GM23338 (cell line): ENCODE results near the gene FAM20C.

Experiments used
- CREB1 ChIP-seq: fragments of 250-450 bp; sonication (Bioruptor Pico); IDR thresholded peaks from 2 replicates; pipeline ENCODE4 v1.5.0; 2020; ENCODE audit warnings: low read depth, mild to moderate bottlenecking, moderate library complexity
- EZH2 ChIP-seq: fragments of 200-600 bp; sonication (generic); IDR thresholded peaks from one replicate; pipeline ENCODE4 v1.8.0; 2017; ENCODE audit warnings: antibody characterized with exemption, mild to moderate bottlenecking, low read depth; ENCODE audit not compliant: unreplicated experiment
- EZH2phosphoT487 ChIP-seq: fragments of 200-600 bp; sonication (generic); IDR thresholded peaks from one replicate; pipeline ENCODE4 v1.8.1; 2018; ENCODE audit warnings: antibody characterized with exemption; ENCODE audit not compliant: unreplicated experiment
- JUNB ChIP-seq: IDR thresholded peaks from one replicate; pipeline ENCODE4 v1.6.1; 2016; ENCODE audit warnings: antibody characterized with exemption; ENCODE audit not compliant: unreplicated experiment
- POLR2AphosphoS5 ChIP-seq: IDR thresholded peaks from 2 replicates; pipeline ENCODE4 v1.6.1; 2016; ENCODE audit warnings: antibody characterized with exemption, low read depth
- TF ChIP-seq, protein P1 (sequence below), 2 experiments: fragments of 200-600 bp in 1 of 2; sonication (generic) in 1 of 2; conservative IDR thresholded peaks; 2 replicates each; pipeline versions ENCODE4 v1.5.1 to v1.6.1; 2016 to 2017; ENCODE audit warnings: antibody characterized with exemption in 2 of 2, low read depth in 2 of 2, mild to moderate bottlenecking in 2 of 2, moderate library complexity in 1 of 2
- TF ChIP-seq, protein P2 (sequence below): IDR thresholded peaks from one replicate; pipeline ENCODE4 v1.6.1; 2018; ENCODE audit warnings: antibody characterized with exemption; ENCODE audit not compliant: unreplicated experiment

GRCh38 chr7:240887-241421 is 48.6 kb downstream of the FAM20C start:
- no peak for TF ChIP-seq POLR2AphosphoS5
- no peak for TF ChIP-seq EZH2
- TF ChIP-seq, protein P1, sequence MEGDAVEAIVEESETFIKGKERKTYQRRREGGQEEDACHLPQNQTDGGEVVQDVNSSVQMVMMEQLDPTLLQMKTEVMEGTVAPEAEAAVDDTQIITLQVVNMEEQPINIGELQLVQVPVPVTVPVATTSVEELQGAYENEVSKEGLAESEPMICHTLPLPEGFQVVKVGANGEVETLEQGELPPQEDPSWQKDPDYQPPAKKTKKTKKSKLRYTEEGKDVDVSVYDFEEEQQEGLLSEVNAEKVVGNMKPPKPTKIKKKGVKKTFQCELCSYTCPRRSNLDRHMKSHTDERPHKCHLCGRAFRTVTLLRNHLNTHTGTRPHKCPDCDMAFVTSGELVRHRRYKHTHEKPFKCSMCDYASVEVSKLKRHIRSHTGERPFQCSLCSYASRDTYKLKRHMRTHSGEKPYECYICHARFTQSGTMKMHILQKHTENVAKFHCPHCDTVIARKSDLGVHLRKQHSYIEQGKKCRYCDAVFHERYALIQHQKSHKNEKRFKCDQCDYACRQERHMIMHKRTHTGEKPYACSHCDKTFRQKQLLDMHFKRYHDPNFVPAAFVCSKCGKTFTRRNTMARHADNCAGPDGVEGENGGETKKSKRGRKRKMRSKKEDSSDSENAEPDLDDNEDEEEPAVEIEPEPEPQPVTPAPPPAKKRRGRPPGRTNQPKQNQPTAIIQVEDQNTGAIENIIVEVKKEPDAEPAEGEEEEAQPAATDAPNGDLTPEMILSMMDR (conservative IDR thresholded peaks at IDR 0.05; ENCODE audit: low read depth in 2 of 2): no peak
- TF ChIP-seq EZH2phosphoT487: no peak
- no peak for TF ChIP-seq CREB1 (CRISPR knock-in tag)
- TF ChIP-seq, protein P2, sequence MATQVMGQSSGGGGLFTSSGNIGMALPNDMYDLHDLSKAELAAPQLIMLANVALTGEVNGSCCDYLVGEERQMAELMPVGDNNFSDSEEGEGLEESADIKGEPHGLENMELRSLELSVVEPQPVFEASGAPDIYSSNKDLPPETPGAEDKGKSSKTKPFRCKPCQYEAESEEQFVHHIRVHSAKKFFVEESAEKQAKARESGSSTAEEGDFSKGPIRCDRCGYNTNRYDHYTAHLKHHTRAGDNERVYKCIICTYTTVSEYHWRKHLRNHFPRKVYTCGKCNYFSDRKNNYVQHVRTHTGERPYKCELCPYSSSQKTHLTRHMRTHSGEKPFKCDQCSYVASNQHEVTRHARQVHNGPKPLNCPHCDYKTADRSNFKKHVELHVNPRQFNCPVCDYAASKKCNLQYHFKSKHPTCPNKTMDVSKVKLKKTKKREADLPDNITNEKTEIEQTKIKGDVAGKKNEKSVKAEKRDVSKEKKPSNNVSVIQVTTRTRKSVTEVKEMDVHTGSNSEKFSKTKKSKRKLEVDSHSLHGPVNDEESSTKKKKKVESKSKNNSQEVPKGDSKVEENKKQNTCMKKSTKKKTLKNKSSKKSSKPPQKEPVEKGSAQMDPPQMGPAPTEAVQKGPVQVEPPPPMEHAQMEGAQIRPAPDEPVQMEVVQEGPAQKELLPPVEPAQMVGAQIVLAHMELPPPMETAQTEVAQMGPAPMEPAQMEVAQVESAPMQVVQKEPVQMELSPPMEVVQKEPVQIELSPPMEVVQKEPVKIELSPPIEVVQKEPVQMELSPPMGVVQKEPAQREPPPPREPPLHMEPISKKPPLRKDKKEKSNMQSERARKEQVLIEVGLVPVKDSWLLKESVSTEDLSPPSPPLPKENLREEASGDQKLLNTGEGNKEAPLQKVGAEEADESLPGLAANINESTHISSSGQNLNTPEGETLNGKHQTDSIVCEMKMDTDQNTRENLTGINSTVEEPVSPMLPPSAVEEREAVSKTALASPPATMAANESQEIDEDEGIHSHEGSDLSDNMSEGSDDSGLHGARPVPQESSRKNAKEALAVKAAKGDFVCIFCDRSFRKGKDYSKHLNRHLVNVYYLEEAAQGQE: no peak
- TF ChIP-seq JUNB: no peak
